Natural killer cell (primary cell): ENCODE results near the gene HSD17B2. TPM values are rescaled to one million over a fixed set of nuclear protein-coding genes. Genes with fewer than 3 reads are reported as not detected.

Experiments used
- ATAC-seq, 3 donors: fragments of 150-1000 bp in 2 of 3; fragments of 200-7000 bp in 1 of 3; cut with Tn5 transposase; 1 replicate in 1 of 3; 2 replicates in 2 of 3; pipeline ENCODE4 v1.10.0; 2021; ENCODE audit warnings: mild to moderate bottlenecking in 2 of 3, moderate library complexity in 2 of 3
- DNase-seq, 2 donors: peaks; one replicate each; pipeline versions ENCODE4 v3.0.0 to v3.0.0-alpha.2; 2013 to 2021; ENCODE audit warnings: mixed read lengths in 1 of 2
- H3K27ac ChIP-seq: one replicate; pipeline ENCODE4 v1.5.1; 2013; ENCODE audit warnings: mild to moderate bottlenecking, low read length
- H3K27me3 ChIP-seq: one replicate; pipeline ENCODE4 v1.6.1; 2013; ENCODE audit warnings: low read length; ENCODE audit not compliant: control insufficient read depth, insufficient read depth
- H3K36me3 ChIP-seq: one replicate; pipeline ENCODE4 v1.6.1; 2013; ENCODE audit warnings: low read length; ENCODE audit not compliant: control insufficient read depth, insufficient read depth
- H3K4me1 ChIP-seq: one replicate; pipeline ENCODE4 v1.6.1; 2013; ENCODE audit warnings: low read length; ENCODE audit not compliant: control insufficient read depth, insufficient read depth
- H3K4me3 ChIP-seq: one replicate; pipeline ENCODE4 v1.5.1; 2013; ENCODE audit warnings: low read length
- H3K9me3 ChIP-seq: one replicate; pipeline ENCODE4 v1.6.1; 2013; ENCODE audit warnings: low read length; ENCODE audit not compliant: control insufficient read depth, insufficient read depth
- H3K27ac Mint-ChIP-seq, 2 donors: one replicate each; pipeline ENCODE4 v1.8.0; 2022; ENCODE audit warnings: mild to moderate bottlenecking in 2 of 2, mixed read lengths in 2 of 2, moderate library complexity in 1 of 2
- H3K27me3 Mint-ChIP-seq, 2 donors: one replicate each; pipeline ENCODE4 v1.8.0; 2022; ENCODE audit warnings: low read depth in 2 of 2, mixed read lengths in 2 of 2
- H3K36me3 Mint-ChIP-seq: one replicate; pipeline ENCODE4 v1.8.0; 2022; ENCODE audit warnings: mixed read lengths
- H3K4me1 Mint-ChIP-seq, 2 donors: one replicate each; pipeline ENCODE4 v1.8.0; 2022; ENCODE audit warnings: mixed read lengths in 2 of 2
- H3K4me3 Mint-ChIP-seq: one replicate; pipeline ENCODE4 v1.8.0; 2022; ENCODE audit warnings: mild to moderate bottlenecking, moderate library complexity, mixed read lengths
- H3K9me3 Mint-ChIP-seq, 2 donors: one replicate each; pipeline ENCODE4 v1.8.0; 2022; ENCODE audit warnings: mixed read lengths in 2 of 2
- WGBS: methylation state at CpG from one replicate; pipeline ENCODE4 v1.1.7; 2013; ENCODE audit warnings: missing lambda C conversion rate; ENCODE audit not compliant: insufficient coverage; 5-methylcytosine and 5-hydroxymethylcytosine counted together
- intact Hi-C: fragments of 100-400 bp; cut with micrococcal nuclease; formaldehyde crosslinking; loops from one replicate; pipeline ENCODE4 v1.14.2; 2022
- total RNA-seq, 4 donors: library from RNA; stranded (reverse); fragments of 120-200 nt in 1 of 4; gene quantifications; one replicate each; pipeline versions ENCODE4 v1.2.3 to v1.2.4, GENCODE V29; 2013 to 2022
- TF ChIP-seq, protein P1 (sequence below): fragments of 200-600 bp; IDR thresholded peaks from one replicate; pipeline ENCODE4 v1.8.0; 2022; ENCODE audit warnings: antibody characterized with exemption

HSD17B2 gene
- total RNA-seq, 3 donors from 2014 or later (not counting 1 experiment from before 2014, with no cell fraction given) = not detected

DNA sequence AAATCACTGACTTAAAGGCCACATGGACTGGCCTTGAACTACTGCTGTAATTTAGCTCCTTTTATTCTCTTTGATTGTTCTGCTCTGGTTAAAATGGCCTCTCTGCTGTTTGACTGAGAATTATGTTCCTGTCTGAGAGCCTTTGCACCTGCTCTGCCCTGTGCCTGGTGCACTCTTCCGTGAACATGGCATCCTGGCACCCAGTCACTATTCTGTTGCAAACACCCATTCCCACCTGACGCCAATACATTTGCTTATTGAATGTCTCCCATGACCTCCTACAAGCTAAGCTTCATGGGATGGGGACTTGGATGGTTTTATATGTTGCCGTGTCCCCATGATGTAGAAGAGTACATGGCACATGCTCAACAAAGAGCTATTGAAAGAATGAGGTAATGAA, 20.1 kb downstream of the HSD17B2 start:
- Mint-ChIP-seq H3K27me3 (peaks cover 13 to 49% of the 10 kb centered on the region in 2 donors), H3K27ac (no peak overlapping the region), H3K4me1 (no peaks in the 10 kb centered on the region), H3K4me3 (no peak overlapping the region), H3K36me3 (no peaks in the 10 kb centered on the region), H3K9me3 (no peaks in the 10 kb centered on the region)
- Histone ChIP-seq H3K27ac (no peak overlapping the region), H3K4me1 (no peaks in the 10 kb centered on the region), H3K27me3 (peaks cover 5% of the 10 kb centered on the region), H3K9me3 (no peaks in the 10 kb centered on the region), H3K4me3 (no peak overlapping the region), H3K36me3 (no peaks in the 10 kb centered on the region)
- DNase-seq (no peak), ATAC-seq (no peak)
- WGBS = 96% methylated on average over 2 of the region's 3 CpGs
- intact Hi-C loops = no loop called here
- TF ChIP-seq, protein P1, sequence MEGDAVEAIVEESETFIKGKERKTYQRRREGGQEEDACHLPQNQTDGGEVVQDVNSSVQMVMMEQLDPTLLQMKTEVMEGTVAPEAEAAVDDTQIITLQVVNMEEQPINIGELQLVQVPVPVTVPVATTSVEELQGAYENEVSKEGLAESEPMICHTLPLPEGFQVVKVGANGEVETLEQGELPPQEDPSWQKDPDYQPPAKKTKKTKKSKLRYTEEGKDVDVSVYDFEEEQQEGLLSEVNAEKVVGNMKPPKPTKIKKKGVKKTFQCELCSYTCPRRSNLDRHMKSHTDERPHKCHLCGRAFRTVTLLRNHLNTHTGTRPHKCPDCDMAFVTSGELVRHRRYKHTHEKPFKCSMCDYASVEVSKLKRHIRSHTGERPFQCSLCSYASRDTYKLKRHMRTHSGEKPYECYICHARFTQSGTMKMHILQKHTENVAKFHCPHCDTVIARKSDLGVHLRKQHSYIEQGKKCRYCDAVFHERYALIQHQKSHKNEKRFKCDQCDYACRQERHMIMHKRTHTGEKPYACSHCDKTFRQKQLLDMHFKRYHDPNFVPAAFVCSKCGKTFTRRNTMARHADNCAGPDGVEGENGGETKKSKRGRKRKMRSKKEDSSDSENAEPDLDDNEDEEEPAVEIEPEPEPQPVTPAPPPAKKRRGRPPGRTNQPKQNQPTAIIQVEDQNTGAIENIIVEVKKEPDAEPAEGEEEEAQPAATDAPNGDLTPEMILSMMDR = no peak

DNA sequence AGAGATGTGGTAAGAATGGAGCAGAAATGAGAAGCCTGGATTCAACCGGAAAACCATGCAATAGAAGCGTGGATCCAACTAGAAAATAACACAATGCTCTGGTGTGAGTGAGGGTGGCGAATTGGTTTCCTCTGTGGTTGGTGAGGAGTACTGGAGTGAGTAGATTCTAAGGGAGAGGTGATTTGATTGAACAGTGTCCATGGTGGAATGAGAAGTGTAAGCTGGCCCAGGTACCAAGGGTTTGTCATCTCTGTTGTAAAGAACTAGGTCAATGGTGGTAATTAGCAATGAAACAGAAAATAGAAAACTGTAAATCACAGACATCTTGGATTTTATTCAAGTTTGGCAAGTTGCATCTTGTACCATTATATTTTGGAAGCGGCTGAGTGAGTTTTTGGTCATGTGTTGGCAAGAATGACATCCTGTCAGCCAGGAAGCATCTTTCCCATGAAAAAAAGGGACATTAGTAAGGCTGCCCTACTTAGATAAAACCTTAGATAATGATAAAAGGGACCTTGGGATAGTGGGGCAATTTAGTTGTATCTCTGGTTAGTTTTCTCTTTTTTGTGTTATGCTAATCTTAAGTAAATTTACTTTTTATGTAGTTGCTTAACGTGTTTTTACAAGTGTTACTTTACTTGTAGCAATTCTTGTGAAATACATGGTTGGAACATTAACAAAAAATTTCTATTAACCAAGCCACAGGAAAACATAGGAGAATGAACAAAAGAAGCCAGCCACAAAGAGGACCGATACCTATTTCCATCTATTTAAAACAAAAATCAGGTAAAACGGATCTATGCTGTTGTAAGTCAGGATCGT, 20.9 kb downstream of the HSD17B2 start:
- intact Hi-C loops = no loop called here
- TF ChIP-seq, protein P1 = no peak
- H3K4me3 ChIP-seq = no peak overlapping the region
- H3K4me1 ChIP-seq = no peaks in the 10 kb centered on the region
- H3K27me3 Mint-ChIP-seq = peaks cover 14 to 48% of the 10 kb centered on the region in 2 donors
- H3K36me3 ChIP-seq = no peaks in the 10 kb centered on the region
- no peaks in the 10 kb centered on the region for H3K36me3 Mint-ChIP-seq
- peaks cover 8% of the 10 kb centered on the region for H3K27me3 ChIP-seq
- H3K9me3 ChIP-seq = no peaks in the 10 kb centered on the region
- H3K27ac Mint-ChIP-seq = no peak overlapping the region
- WGBS = 76% methylated on average over 4 of the region's 8 CpGs
- no peaks in the 10 kb centered on the region for H3K9me3 Mint-ChIP-seq
- no peaks in the 10 kb centered on the region for H3K4me1 Mint-ChIP-seq
- no peak overlapping the region for H3K4me3 Mint-ChIP-seq
- DNase-seq (no peak), ATAC-seq (no peak)
- H3K27ac ChIP-seq = no peak overlapping the region

DNA sequence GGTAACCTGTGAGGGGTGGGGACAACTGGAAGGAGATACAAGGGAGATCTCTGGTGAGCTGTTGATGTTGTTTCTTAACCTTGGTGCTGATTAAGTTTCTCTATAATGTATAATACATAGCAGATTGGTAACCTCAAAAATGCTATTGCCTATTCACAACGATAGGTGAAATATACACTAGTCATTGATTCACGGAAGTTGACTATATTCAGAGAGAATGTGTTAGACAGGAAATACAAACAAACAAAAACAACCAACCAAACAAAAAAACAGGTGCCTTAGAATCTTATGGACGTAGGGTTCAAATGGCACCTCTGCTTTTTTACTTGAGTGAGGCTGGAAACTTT, 21.5 kb downstream of the HSD17B2 start:
- H3K4me1 Mint-ChIP-seq = no peaks in the 10 kb centered on the region
- no peaks in the 10 kb centered on the region for H3K36me3 Mint-ChIP-seq
- Histone ChIP-seq H3K27me3 (peaks cover 8% of the 10 kb centered on the region), H3K9me3 (no peaks in the 10 kb centered on the region), H3K36me3 (no peaks in the 10 kb centered on the region), H3K4me3 (no peak overlapping the region), H3K27ac (no peak overlapping the region), H3K4me1 (no peaks in the 10 kb centered on the region)
- no peak overlapping the region for H3K4me3 Mint-ChIP-seq
- no peak overlapping the region for H3K27ac Mint-ChIP-seq
- ATAC-seq (no peak), DNase-seq (no peak)
- 75% methylated on average over 1 of the region's 3 CpGs for WGBS
- intact Hi-C loops = no loop called here
- TF ChIP-seq, protein P1 = no peak
- peaks cover 14 to 44% of the 10 kb centered on the region in 2 donors for H3K27me3 Mint-ChIP-seq
- no peaks in the 10 kb centered on the region for H3K9me3 Mint-ChIP-seq
